Ramos (cell line): ENCODE data around the gene YBX1.

Source experiments
- in situ Hi-C: fragments of 300-500 bp; cut with MboI; formaldehyde crosslinking; loops from one replicate; pipeline ENCODE4 v1.14.3; 2022; ENCODE audit warnings: low sequenced_read_pairs; ENCODE audit not compliant: unreplicated experiment

The YBX1 gene

DNA sequence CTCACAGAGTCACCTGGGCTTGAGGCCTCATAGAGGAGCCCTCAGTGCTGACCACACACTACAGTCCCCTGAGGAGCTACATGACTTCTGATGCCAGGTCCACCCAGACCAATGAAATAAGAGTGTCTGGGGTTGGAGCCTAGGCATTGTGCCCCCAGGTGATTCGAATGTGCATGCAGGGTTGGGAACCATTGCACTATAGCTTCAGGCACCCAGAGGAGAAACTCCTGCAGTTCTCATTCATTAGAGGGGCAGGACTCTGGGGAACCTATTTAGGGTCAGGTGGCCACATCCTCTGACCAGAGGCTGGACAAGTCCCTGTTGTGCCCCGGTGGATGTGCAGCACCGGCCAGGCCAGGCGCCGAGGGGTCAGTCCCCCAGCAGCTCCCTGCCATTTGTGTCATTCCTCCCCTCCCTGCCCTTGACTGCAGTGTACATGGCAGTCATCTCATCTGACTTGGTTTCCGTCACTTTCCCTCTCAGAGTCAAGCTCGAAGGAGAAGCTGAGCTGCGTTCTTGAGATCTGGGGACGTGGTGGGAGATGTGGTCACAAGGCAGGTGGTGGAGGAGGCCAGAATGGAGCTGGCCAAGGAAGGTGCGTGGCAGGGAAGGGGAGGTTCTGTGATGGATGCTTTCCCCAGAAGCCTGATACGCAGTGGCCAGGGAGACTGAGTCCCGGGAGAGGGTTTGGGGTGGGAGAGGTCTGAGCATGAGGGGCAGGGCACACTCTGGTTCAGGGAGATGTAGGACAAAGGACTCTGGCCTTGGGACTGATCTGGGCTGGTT lies 51.4 kb downstream of the YBX1 start:
- in situ Hi-C loops, result loop anchor here (10.0 to 25.0 kb wide), 2 partner anchors 146 to 389 kb away; no protein-coding TSS in a partner anchor

- in situ Hi-C loops, result loop anchor here (10.0 to 25.0 kb wide), 2 partner anchors 147 to 390 kb away; no protein-coding TSS in a partner anchor
Measured at GRCh38 chr1:42734201-42735035, 52.2 kb downstream of the YBX1 start.

DNA sequence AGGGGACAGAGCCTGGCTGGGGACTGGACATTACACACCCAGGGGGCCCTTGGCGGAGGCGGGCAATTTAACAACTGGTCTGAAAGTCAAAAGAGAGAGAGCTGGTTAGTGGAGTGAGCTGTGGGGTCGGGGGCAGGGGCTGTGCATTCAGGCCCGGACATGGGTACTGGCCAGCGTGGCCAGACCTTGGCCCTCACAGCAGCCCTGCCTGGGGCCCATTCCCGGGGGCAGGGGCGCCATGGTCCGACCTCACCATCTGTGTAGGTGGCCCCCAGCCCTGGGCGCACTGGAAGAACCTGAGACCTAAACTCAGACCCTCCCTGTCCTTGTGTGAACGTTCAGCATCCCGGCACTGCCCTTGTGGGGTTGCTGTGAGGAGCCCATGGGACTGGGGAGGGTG lies 52.8 kb downstream of the YBX1 start:
- in situ Hi-C loops, result loop anchor here (10.0 to 25.0 kb wide), 2 partner anchors 148 to 390 kb away; no protein-coding TSS in a partner anchor

GRCh38 chr1:42735477-42736105 lies 53.4 kb downstream of the YBX1 start:
- in situ Hi-C loops, result loop anchor here (10.0 to 25.0 kb wide), 2 partner anchors 148 to 391 kb away; no protein-coding TSS in a partner anchor

DNA sequence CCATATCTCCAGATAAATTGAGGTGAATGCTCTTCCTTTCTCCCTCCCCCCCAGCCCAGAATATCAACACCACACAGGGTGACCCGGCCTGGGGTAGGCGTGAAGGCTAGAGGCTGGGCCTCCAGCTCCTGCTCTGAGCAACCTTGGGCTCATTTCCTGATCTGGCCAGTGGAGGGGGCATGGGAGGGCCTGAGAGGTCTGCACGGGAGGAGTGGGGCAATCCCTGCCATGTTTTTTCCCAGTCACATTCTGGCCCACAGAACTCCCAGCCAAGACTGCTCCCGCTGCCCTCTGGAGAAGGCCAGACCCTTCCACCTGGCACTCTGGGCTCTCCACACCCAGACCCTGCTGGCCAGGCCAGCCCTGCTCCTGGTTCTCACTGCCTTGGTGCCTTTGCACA lies 53.9 kb downstream of the YBX1 start:
- in situ Hi-C loops, result loop anchor here (10.0 to 25.0 kb wide), 2 partner anchors 149 to 391 kb away; no protein-coding TSS in a partner anchor

DNA sequence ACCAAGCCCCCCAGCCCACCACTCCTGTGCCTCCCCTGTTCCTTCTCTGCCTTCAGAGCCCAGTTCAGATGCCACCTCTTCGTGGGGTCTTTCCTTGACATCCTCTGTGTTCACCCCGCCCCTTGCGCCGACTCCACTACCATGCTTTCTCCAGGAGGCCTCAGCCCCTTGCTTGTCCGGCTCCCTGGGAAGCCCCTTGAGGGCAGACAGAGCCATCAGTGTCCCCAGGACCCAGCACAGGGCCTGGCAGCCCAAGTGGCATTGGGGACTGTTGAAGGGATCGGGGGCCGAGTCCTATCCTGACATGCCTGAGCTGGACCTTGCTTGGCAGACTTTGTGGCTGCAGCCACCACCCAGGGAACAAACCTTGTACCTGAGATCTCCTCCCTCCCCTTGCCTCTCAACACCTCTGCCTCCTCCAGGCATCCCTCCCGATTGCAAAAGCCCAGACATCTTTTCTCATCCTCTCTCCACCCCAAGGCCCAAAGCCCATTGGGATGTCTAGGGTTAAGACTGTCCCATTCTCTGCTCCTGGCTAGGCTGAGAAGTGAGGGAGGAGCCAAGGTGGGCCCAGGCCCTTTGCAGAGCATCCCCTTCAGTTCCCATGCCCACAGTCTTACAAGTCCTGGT lies 54.5 kb downstream of the YBX1 start:
- in situ Hi-C loops, result loop anchor here (10.0 to 25.0 kb wide), 2 partner anchors 149 to 392 kb away; no protein-coding TSS in a partner anchor

DNA sequence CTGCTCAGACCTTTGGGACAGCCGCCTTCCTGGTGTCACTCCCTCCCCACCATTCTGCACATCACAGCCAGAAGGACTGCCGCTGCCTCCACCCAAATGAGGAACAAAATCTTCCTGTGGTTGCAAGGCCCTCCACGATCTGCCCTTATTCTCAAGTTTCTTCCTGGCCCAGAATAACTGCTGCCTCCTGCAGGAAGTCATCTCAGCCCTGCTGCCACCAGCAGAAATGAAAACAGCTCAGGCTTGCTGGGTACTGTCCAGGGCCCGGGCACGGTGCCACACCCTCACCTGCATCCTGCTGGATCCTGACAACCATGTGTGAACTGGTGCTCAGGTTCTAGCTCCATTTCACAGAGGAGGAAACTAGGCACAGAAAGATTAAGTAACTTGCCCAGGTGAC lies 55.0 kb downstream of the YBX1 start:
- in situ Hi-C loops, result loop anchor here (10.0 to 25.0 kb wide), 2 partner anchors 150 to 392 kb away; no protein-coding TSS in a partner anchor

DNA sequence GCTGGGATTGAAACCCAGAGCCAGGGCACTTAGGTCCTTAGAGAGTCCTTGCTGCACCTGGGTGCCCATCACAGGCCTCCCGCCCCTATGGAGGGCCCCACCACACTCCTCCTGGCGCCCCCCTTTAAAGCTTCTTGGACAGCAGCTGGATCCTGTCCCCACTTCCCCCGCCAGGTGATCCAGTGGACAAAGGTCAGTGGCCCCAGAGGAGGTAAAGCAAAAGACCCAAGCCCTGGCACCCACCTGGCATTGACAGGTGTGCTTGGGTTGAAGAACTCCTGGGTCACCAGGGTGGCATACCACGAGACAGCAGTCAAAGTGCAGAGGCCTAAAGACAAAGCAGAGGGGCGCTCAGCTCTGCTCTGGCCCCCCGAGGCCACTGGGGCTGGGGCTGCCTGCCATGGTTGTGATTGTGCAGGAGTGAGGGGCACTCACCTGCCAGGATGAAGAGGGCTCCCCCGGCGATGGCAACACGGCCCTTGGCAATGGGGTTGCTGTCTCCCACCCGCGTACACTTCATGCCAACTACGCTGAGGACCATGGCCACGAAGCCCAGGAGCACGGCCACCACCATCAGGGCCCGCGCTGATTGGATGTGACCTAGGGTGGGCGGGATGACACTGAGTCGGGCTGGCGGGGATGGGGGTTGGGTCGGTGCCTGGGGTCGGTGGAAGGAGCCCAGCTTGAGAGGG lies 55.9 kb downstream of the YBX1 start:
- in situ Hi-C loops, result loop anchor here (10.0 to 25.0 kb wide), 2 partner anchors 151 to 393 kb away; no protein-coding TSS in a partner anchor

DNA sequence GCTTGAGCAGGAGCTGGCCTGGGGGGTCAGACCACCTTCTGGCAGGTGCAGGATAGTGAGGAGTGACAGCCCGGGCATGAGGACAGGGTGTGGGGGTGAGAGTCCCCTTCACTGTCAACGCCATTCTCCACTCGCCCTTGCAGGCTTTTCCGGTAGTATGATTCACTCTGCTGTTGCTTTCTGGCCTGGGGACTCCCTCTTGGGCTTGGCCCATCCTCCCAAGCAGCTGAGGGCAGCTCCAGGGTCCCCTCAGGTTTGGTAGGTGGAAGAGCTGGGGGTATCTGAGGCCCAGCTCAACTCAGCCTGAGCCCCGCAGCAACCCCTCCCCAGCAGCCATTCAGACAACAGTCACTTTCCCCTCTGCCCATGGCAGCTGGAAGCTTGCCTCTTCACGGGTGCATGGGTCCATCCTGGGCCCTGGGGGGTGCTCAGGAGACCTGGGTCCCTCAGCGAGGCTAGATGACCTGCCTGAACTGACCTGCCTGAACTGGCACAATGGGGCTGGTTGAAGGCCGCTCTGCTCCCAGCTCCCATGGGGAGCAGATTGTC lies 56.5 kb downstream of the YBX1 start:
- in situ Hi-C loops, result loop anchor here (10.0 to 25.0 kb wide), 2 partner anchors 151 to 394 kb away; no protein-coding TSS in a partner anchor

DNA sequence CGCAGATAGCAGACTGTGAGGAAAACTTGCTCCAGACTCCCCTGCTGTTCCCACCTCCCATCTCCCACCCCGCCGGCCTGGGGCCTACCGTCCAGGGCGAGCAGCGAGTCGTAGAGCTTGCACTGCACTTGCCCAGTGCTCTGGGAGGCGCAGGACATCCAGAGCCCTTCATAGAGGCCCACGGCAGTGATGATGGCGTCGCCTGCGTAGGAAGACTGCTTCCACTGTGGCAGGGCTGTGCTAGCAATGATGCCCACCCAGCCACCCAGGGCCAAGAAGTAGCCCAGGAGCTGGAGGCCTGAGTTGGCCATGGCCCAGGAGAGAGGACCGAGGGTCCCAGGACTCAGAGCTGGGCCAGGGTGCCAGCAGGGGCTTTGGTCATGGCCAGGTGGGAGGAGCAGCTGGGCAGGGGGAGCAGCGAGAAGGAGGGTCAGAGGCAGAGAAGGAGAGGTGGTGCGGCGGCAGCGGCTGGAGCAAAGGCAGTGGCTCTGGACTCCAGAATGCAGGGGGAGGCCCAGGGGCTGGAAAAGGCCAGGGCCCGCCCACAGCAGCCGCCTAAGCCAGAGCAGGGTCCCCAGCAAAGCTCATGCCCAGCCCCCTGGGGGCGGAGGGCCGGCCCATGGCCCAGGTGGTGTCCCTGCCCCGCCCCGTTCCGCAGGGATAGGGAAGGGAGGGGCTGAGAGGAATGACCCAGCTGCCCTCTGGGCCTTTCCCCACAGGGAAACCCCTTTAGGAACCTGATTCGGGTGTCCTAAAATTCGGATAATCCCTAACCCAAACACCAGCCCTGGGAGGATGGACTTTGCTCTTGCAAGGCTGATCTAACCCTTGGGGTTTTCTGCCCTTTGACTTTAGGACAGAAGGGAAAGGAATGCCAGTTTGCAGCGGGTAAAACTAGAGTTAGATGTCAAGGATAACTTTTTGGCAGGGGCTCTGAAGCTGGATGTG lies 57.8 kb downstream of the YBX1 start, which contains the start of gene CLDN19:
Gene CLDN19 (minus strand): TSS at position 484 of the 948 bp plus-strand sequence. CDS start 173 bp downstream, at position 311.
- in situ Hi-C loops, result loop anchor here (10.0 to 25.0 kb wide), 3 partner anchors 153 to 595 kb away; no protein-coding TSS in a partner anchor

DNA sequence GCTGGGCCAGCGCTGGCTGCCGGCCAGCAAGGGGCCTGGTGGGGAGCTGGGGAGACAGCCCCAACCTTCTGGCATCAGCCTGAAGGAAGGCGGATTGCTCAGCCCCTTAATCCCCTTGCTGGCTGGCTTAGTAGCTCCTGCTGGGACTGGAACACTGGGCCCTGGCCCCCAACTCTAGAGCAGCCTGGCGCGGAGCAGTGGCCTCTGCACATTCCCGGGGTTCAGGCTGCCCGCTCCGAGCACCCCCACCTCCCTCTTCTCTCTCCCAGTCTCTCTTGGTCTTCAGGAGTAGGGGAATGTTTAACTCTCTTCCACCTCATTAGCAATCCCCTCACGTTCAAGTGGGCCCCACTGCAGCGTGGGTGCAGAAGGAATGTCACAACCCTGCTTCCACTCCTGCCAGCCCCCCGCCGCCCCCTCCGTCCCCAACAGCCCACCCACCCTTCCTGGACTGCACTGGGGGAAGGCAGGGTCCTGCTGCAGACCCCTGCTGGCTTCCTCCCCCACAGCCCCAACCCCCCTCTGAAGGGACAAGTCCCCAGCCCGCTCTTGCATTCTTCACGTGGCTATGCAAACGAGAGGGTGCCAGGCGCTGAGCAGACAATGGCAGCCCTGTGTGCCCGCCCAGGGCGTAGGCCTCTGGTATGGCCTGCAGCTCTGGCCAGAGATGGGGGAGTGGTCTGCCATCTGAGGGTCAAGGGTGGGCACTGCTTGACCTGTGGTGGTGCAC lies 58.8 kb downstream of the YBX1 start:
- in situ Hi-C loops, result loop anchor here (10.0 to 25.0 kb wide), 2 partner anchors 154 to 596 kb away; no protein-coding TSS in a partner anchor

GRCh38 chr1:42741706-42742105 lies 59.5 kb downstream of the YBX1 start:
- in situ Hi-C loops, result loop anchor here (10.0 to 25.0 kb wide), 2 partner anchors 154 to 597 kb away; no protein-coding TSS in a partner anchor

GRCh38 chr1:42742141-42742540 lies 59.9 kb downstream of the YBX1 start:
- in situ Hi-C loops, result loop anchor here (10.0 to 25.0 kb wide), 2 partner anchors 155 to 597 kb away; no protein-coding TSS in a partner anchor

GRCh38 chr1:42742617-42743316 lies 60.5 kb downstream of the YBX1 start:
- in situ Hi-C loops, result loop anchor here (10.0 to 25.0 kb wide), 2 partner anchors 155 to 598 kb away; no protein-coding TSS in a partner anchor

DNA sequence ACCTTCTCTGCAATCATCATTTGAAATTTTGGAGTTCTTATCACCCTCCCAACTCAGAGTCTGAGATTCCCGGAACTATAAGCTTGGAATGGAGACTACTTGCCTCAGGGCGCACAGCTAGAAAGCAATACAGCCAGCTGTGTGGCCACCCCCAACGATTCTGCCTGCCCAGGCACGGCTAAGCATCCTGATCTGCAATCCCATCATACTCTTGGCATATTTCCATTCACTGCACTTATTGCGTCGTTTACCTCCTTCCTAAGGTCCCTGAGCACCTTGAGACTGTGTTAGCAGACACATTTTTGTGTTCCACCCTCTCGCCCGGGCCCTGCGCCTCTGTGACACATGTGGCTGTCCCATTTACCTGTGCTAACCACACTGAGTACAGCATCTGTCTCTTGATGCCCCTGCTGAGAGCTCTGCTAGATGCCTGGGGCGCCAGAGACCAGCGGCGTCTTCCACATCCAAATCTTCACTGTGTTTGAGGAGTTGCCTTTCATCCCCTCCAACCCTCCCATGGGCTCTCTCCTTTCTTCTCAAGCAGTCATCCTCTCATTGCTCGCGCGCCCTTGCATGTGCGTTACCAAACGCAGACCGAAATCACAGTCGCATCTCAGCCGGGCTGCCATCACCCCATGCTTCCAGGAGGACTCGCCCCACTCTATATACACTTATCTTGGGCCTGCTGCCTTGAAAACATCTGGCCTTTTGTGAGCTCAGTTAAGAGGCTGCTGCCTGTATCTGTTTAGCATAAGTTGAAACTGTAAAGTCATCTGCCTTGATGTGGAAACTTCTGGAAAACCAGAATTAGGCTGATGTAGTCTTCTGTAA lies 61.3 kb downstream of the YBX1 start:
- in situ Hi-C loops, result loop anchor here (10.0 to 25.0 kb wide), 2 partner anchors 156 to 599 kb away; no protein-coding TSS in a partner anchor
